ENCODE results near the gene SYT8.

- no peak for TF ChIP-seq POLR2A (IDR thresholded peaks at IDR 0.05)
- no peak for TF ChIP-seq CTCF (IDR thresholded peaks at IDR 0.05 in 8 of 11, conservative IDR thresholded peaks at IDR 0.05 in 3 of 11)
- no peak for TF ChIP-seq POLR2AphosphoS5 (IDR thresholded peaks at IDR 0.05)
Measured at GRCh38 chr11:1817511-1817910, 17.3 kb upstream of the SYT8 start.
